ENCODE data around the gene TMTC2. TPM values are rescaled to one million over a fixed set of nuclear protein-coding genes. Genes with fewer than 3 reads are reported as not detected.

TMTC2 gene
- total and polyA plus RNA-seq, 2 donors from 2014 or later = 6.0 to 32.9 TPM

DNA sequence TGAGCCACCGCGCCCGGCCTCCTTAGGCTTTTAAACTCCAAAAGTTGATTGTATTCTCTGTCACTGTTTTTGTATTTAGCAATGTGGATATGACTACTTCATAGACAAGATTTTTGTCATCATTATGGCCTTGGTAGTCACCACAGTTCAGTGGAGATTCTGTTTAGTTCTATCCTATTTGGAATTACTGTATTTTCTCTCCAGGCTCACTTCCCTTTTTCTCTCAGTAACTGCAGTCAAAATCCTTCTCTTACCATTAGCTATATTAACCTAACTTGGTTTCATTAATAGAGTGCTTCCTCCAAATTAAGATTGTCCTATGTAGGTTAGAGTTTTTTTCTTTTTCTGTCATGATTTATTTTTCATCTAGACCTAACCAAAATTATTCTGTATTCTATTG is 283.9 kb downstream of the TMTC2 start:
- Histone ChIP-seq H3K27me3 (ENCODE audit: control insufficient read depth, insufficient read depth, low read length) (no peaks in the 10 kb centered on the region), H3K36me3 (ENCODE audit: control insufficient read depth in 2 of 3, insufficient read depth in 3 of 3, low read length in 3 of 3) (no peaks in the 10 kb centered on the region), H3K27ac (ENCODE audit: low read depth in 2 of 2, low read length in 2 of 2) (no peak overlapping the region), H3K9me3 (ENCODE audit: control insufficient read depth in 2 of 3, insufficient read depth in 1 of 3, low read length in 3 of 3) (no peaks in the 10 kb centered on the region), H3K4me3 (ENCODE audit: low read length in 3 of 3) (no peak overlapping the region), H3K4me1 (ENCODE audit: control insufficient read depth in 2 of 3, insufficient read depth in 2 of 3, low read depth in 1 of 3, low read length in 3 of 3) (no peaks in the 10 kb centered on the region), H3K9ac (ENCODE audit: low read length in 3 of 3) (no peak overlapping the region)
- intact Hi-C loops (cut with DNase I) = no loop called here
- no peak for DNase-seq
- no peak for FAIRE-seq
- TF ChIP-seq, protein P1, sequence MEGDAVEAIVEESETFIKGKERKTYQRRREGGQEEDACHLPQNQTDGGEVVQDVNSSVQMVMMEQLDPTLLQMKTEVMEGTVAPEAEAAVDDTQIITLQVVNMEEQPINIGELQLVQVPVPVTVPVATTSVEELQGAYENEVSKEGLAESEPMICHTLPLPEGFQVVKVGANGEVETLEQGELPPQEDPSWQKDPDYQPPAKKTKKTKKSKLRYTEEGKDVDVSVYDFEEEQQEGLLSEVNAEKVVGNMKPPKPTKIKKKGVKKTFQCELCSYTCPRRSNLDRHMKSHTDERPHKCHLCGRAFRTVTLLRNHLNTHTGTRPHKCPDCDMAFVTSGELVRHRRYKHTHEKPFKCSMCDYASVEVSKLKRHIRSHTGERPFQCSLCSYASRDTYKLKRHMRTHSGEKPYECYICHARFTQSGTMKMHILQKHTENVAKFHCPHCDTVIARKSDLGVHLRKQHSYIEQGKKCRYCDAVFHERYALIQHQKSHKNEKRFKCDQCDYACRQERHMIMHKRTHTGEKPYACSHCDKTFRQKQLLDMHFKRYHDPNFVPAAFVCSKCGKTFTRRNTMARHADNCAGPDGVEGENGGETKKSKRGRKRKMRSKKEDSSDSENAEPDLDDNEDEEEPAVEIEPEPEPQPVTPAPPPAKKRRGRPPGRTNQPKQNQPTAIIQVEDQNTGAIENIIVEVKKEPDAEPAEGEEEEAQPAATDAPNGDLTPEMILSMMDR (IDR thresholded peaks at IDR 0.05; ENCODE audit: borderline replicate concordance, extremely low read depth, insufficient read depth) = no peak

DNA sequence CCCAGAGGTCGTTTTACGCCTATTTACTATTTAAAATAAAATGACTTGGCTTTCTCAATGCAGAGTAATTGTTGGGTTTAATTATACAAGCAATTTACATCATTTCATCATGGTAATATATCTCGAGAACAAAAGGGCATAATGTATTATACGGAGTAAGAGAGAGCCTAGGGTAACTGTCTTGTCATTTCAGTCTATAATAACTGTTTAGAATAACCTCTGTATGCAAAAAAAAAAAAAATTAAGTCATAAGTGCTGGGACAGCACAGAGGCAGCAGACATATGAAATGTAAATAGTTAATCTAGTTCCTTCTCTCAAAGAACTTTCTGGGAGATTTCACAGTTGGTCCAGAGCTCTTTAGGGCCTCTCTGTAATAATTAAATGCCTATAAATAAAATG is 284.9 kb downstream of the TMTC2 start:
- FAIRE-seq = no peak

DNA sequence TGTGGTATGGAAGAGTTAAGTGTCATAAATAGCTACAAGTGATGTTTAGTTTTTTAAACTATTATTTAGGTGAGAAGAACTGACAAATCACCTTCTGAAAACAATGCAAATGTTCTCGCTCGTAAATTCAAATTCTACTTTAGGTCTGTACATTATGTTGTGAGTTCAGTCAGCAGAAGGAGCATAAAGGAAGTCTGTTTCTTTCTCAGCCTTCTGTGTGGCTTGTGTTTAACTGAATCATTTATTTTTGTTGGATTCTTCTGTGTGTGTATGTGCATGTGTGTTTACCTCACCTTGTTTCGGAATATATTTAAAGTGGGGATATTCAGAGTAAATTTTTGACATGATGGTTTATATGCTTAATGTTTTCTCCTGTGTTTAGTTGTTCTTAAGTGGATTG is 285.9 kb downstream of the TMTC2 start:
- FAIRE-seq (no peak), DNase-seq (no peak)
- Histone ChIP-seq H3K9me3 (ENCODE audit: control insufficient read depth in 2 of 3, insufficient read depth in 1 of 3, low read length in 3 of 3) (no peaks in the 10 kb centered on the region), H3K27ac (ENCODE audit: low read depth in 2 of 2, low read length in 2 of 2) (no peak overlapping the region), H3K4me1 (ENCODE audit: control insufficient read depth in 2 of 3, insufficient read depth in 2 of 3, low read depth in 1 of 3, low read length in 3 of 3) (no peaks in the 10 kb centered on the region), H3K4me3 (ENCODE audit: low read length in 3 of 3) (no peak overlapping the region), H3K9ac (ENCODE audit: low read length in 3 of 3) (no peak overlapping the region), H3K36me3 (ENCODE audit: control insufficient read depth in 2 of 3, insufficient read depth in 3 of 3, low read length in 3 of 3) (no peaks in the 10 kb centered on the region), H3K27me3 (ENCODE audit: control insufficient read depth, insufficient read depth, low read length) (no peaks in the 10 kb centered on the region)
- TF ChIP-seq, protein P1 (IDR thresholded peaks at IDR 0.05; ENCODE audit: borderline replicate concordance, extremely low read depth, insufficient read depth) = no peak
- intact Hi-C loops (cut with DNase I) = no loop called here

More for the DNA sequence above, 284.9 kb downstream of the TMTC2 start:
- TF ChIP-seq, protein P1 (IDR thresholded peaks at IDR 0.05; ENCODE audit: borderline replicate concordance, extremely low read depth, insufficient read depth) = no peak
- H3K9me3 ChIP-seq (ENCODE audit: control insufficient read depth in 2 of 3, insufficient read depth in 1 of 3, low read length in 3 of 3) = no peaks in the 10 kb centered on the region
- intact Hi-C loops (cut with DNase I) = no loop called here
- H3K4me3 ChIP-seq (ENCODE audit: low read length in 3 of 3) = no peak overlapping the region
- H3K9ac ChIP-seq (ENCODE audit: low read length in 3 of 3) = no peak overlapping the region
- no peaks in the 10 kb centered on the region for H3K27me3 ChIP-seq (ENCODE audit: control insufficient read depth, insufficient read depth, low read length)
- DNase-seq = no peak
- no peaks in the 10 kb centered on the region for H3K4me1 ChIP-seq (ENCODE audit: control insufficient read depth in 2 of 3, insufficient read depth in 2 of 3, low read depth in 1 of 3, low read length in 3 of 3)
- H3K27ac ChIP-seq (ENCODE audit: low read depth in 2 of 2, low read length in 2 of 2) = no peak overlapping the region
- H3K36me3 ChIP-seq (ENCODE audit: control insufficient read depth in 2 of 3, insufficient read depth in 3 of 3, low read length in 3 of 3) = no peaks in the 10 kb centered on the region

DNA sequence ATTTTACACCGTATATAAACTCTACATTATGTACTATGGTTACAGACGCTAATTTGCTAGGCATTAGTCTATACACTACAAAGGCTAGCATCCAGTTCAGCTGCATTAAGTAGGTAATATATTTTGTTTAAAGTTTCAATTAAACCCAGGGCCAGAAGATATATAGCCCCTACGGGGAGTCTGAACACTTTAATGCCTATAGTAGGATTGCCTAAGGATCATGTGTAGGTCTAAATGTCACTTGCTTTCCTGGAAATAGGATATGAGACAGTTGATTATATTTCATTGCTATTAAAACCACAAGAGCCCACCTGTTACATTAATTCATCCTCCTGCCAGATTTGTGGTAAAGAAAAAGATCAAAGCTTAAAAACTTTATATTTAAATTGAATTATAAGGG is 286.9 kb downstream of the TMTC2 start:
- FAIRE-seq = no peak
- Histone ChIP-seq H3K36me3 (ENCODE audit: control insufficient read depth in 2 of 3, insufficient read depth in 3 of 3, low read length in 3 of 3) (no peaks in the 10 kb centered on the region), H3K4me1 (ENCODE audit: control insufficient read depth in 2 of 3, insufficient read depth in 2 of 3, low read depth in 1 of 3, low read length in 3 of 3) (no peaks in the 10 kb centered on the region), H3K27me3 (ENCODE audit: control insufficient read depth, insufficient read depth, low read length) (no peaks in the 10 kb centered on the region), H3K9ac (ENCODE audit: low read length in 3 of 3) (no peak overlapping the region), H3K9me3 (ENCODE audit: control insufficient read depth in 2 of 3, insufficient read depth in 1 of 3, low read length in 3 of 3) (no peaks in the 10 kb centered on the region), H3K27ac (ENCODE audit: low read depth in 2 of 2, low read length in 2 of 2) (no peak overlapping the region), H3K4me3 (ENCODE audit: low read length in 3 of 3) (no peak overlapping the region)
- intact Hi-C loops (cut with DNase I) = no loop called here
- TF ChIP-seq, protein P1 (IDR thresholded peaks at IDR 0.05; ENCODE audit: borderline replicate concordance, extremely low read depth, insufficient read depth) = no peak
- peak in 3 of 5 donors; percentile 12 to 91 (median 86) for DNase-seq
